Stimulated activated memory B cell treated with anti-CD40 and anti-IgM and Interleukin-4, amounts not matched to agents 10 μg/mL and 1 μg/mL and 100 μg/mL, for 72 hours (primary cell): ENCODE measurements around the gene PPM1F.
"Not testable (repeated sequence)": the region's sequence is repeated elsewhere in the genome, so short reads cannot be mapped to it uniquely, and the experiment has no call there.

ENCODE experiments used
- ATAC-seq: fragments of 150-1000 bp; cut with Tn5 transposase; 2 replicates; pipeline ENCODE4 v1.10.0; 2021
- H3K27ac Mint-ChIP-seq: one replicate; pipeline ENCODE4 v1.8.0; 2022; ENCODE audit warnings: mild to moderate bottlenecking, mixed read lengths
- H3K27me3 Mint-ChIP-seq: one replicate; pipeline ENCODE4 v1.8.0; 2022; ENCODE audit warnings: mixed read lengths
- H3K36me3 Mint-ChIP-seq: one replicate; pipeline ENCODE4 v1.8.0; 2022; ENCODE audit warnings: mixed read lengths
- H3K4me1 Mint-ChIP-seq: one replicate; pipeline ENCODE4 v1.8.0; 2022; ENCODE audit warnings: mixed read lengths
- H3K4me3 Mint-ChIP-seq: one replicate; pipeline ENCODE4 v1.8.0; 2022; ENCODE audit warnings: mild to moderate bottlenecking, moderate library complexity, mixed read lengths
- H3K9me3 Mint-ChIP-seq: one replicate; pipeline ENCODE4 v1.8.0; 2022; ENCODE audit warnings: mixed read lengths

Gene PPM1F

GRCh38 chr22:21887841-21888240 is 64.8 kb downstream of the PPM1F start:
- no peak overlapping the region for H3K4me3 Mint-ChIP-seq
- H3K27me3 Mint-ChIP-seq = no peaks in the 10 kb centered on the region
- no peaks in the 10 kb centered on the region for H3K36me3 Mint-ChIP-seq
- no peak for ATAC-seq
- no peaks in the 10 kb centered on the region for H3K9me3 Mint-ChIP-seq
- H3K4me1 Mint-ChIP-seq = no peaks in the 10 kb centered on the region
- H3K27ac Mint-ChIP-seq = no peak overlapping the region

GRCh38 chr22:21883930-21884329 is 68.7 kb downstream of the PPM1F start:
- not testable (repeated sequence) for H3K9me3 Mint-ChIP-seq, ATAC-seq, H3K4me1 Mint-ChIP-seq, H3K36me3 Mint-ChIP-seq, H3K4me3 Mint-ChIP-seq, H3K27ac Mint-ChIP-seq, H3K27me3 Mint-ChIP-seq

GRCh38 chr22:21882754-21883333 is 69.8 kb downstream of the PPM1F start:
- not testable (repeated sequence) for H3K27me3 Mint-ChIP-seq, H3K4me1 Mint-ChIP-seq, ATAC-seq, H3K9me3 Mint-ChIP-seq, H3K4me3 Mint-ChIP-seq, H3K36me3 Mint-ChIP-seq, H3K27ac Mint-ChIP-seq

- no peak overlapping the region for H3K27ac Mint-ChIP-seq
- H3K27me3 Mint-ChIP-seq = no peaks in the 10 kb centered on the region
- no peaks in the 10 kb centered on the region for H3K9me3 Mint-ChIP-seq
- H3K36me3 Mint-ChIP-seq = no peaks in the 10 kb centered on the region
- no peak for ATAC-seq
- no peak overlapping the region for H3K4me3 Mint-ChIP-seq
- peaks cover 1% of the 10 kb centered on the region for H3K4me1 Mint-ChIP-seq
Measured at GRCh38 chr22:21881841-21882753, 70.6 kb downstream of the PPM1F start.

GRCh38 chr22:21876486-21877176 is 76.0 kb downstream of the PPM1F start:
- peak; percentile 85 for ATAC-seq
- Mint-ChIP-seq H3K36me3 (no peaks in the 10 kb centered on the region), H3K4me3 (peak overlapping the region; percentile 22), H3K4me1 (peaks cover 10% of the 10 kb centered on the region), H3K27me3 (no peaks in the 10 kb centered on the region), H3K27ac (peak overlapping the region; percentile 61), H3K9me3 (no peaks in the 10 kb centered on the region)

- not testable (repeated sequence) for ATAC-seq, H3K4me3 Mint-ChIP-seq, H3K27me3 Mint-ChIP-seq, H3K36me3 Mint-ChIP-seq, H3K9me3 Mint-ChIP-seq
- peak overlapping the region; percentile 45 for H3K27ac Mint-ChIP-seq
- peaks cover 10% of the 10 kb centered on the region for H3K4me1 Mint-ChIP-seq
Measured at GRCh38 chr22:21874953-21875352, 77.7 kb downstream of the PPM1F start.

- H3K27me3 Mint-ChIP-seq = no peaks in the 10 kb centered on the region
- no peak for ATAC-seq
Measured at GRCh38 chr22:21873619-21874018, 79.0 kb downstream of the PPM1F start.

GRCh38 chr22:21872741-21873140 is 79.9 kb downstream of the PPM1F start:
- H3K4me3 Mint-ChIP-seq, H3K27ac Mint-ChIP-seq, H3K36me3 Mint-ChIP-seq, H3K27me3 Mint-ChIP-seq, ATAC-seq, H3K9me3 Mint-ChIP-seq: not testable (repeated sequence)
- peaks cover 22% of the 10 kb centered on the region for H3K4me1 Mint-ChIP-seq

More at GRCh38 chr22:21873619-21874018, 79.0 kb downstream of the PPM1F start:
- Mint-ChIP-seq H3K4me3 (no peak overlapping the region), H3K4me1 (peaks cover 13% of the 10 kb centered on the region), H3K36me3 (no peaks in the 10 kb centered on the region), H3K9me3 (no peaks in the 10 kb centered on the region), H3K27ac (no peak overlapping the region)
